ENCODE data around the gene KIAA0232. TPM values are rescaled to one million over a fixed set of nuclear protein-coding genes. Genes with fewer than 3 reads are reported as not detected.
"Not testable (repeated sequence)": the region's sequence is repeated elsewhere in the genome, so short reads cannot be mapped to it uniquely, and the experiment has no call there.

Gene KIAA0232
- total RNA-seq, 1 experiment from 2014 or later = 28.5 TPM

- whole genome bisulfite sequencing (ENCODE audit: extremely low coverage, insufficient read length, low lambda C conversion rate) = no CpG with 5 or more reads among the region's 3 CpGs
- H3K4me1 Mint-ChIP-seq = peaks cover 4 to 14% of the 10 kb centered on the region in 2 experiments; a peak in 3 of 4 replicates
- H3K9me3 ChIP-seq (ENCODE audit: control insufficient read depth, low read depth, low read length) = no peaks in the 10 kb centered on the region
Measured at GRCh38 chr4:6890358-6890757, 107.8 kb downstream of the KIAA0232 start.

GRCh38 chr4:6890971-6891370 lies 108.4 kb downstream of the KIAA0232 start:
- H3K4me2 ChIP-seq (ENCODE audit: insufficient read depth, insufficient read length, low read length); H3T11ph ChIP-seq (ENCODE audit: low read length); H3K56ac ChIP-seq (ENCODE audit: insufficient read length, low read depth, low read length); H3K14ac ChIP-seq (ENCODE audit: insufficient read depth, low read length); H3K27ac Mint-ChIP-seq; H3K4ac ChIP-seq (ENCODE audit: low read depth, low read length); H2BK5ac ChIP-seq (ENCODE audit: insufficient read length, low read length); H3K27ac ChIP-seq (ENCODE audit: insufficient read length, low read depth, low read length); H3K4me3 Mint-ChIP-seq; H3K18ac ChIP-seq (ENCODE audit: insufficient read length, low read depth, low read length); H2BK20ac ChIP-seq (ENCODE audit: low read depth, low read length, poor library complexity, severe bottlenecking); H3K9me3 ChIP-seq (ENCODE audit: control insufficient read depth, low read depth, low read length); DNase-seq; H3K36me3 Mint-ChIP-seq (ENCODE audit: insufficient read depth in 1 of 3, low read depth in 3 of 3); H3K27me3 ChIP-seq (ENCODE audit: insufficient read depth, low read length); H3K9ac ChIP-seq (ENCODE audit: extremely low read depth, insufficient read length, low read length); H3K23ac ChIP-seq (ENCODE audit: insufficient read length, low read depth, low read length); H2BK120ac ChIP-seq (ENCODE audit: low read depth, low read length, poor library complexity, severe bottlenecking); H3K79me1 ChIP-seq (ENCODE audit: insufficient read depth, low read depth, low read length, poor library complexity, severe bottlenecking); H3K23me2 ChIP-seq (ENCODE audit: insufficient read length, low read depth, low read length, poor library complexity, severe bottlenecking); H4K91ac ChIP-seq (ENCODE audit: insufficient read length, low read depth, low read length); H3K27me3 Mint-ChIP-seq (ENCODE audit: low read depth); H3K79me2 ChIP-seq (ENCODE audit: insufficient read depth, low read length); H2BK15ac ChIP-seq (ENCODE audit: low read depth, low read length); H2BK12ac ChIP-seq (ENCODE audit: insufficient read length, low read depth, low read length); H2AFZ ChIP-seq (ENCODE audit: low read length); H4K5ac ChIP-seq (ENCODE audit: insufficient read length, low read depth, low read length); H3K4me1 ChIP-seq (ENCODE audit: insufficient read depth, low read length); H4K20me1 ChIP-seq (ENCODE audit: control insufficient read depth, insufficient read depth, insufficient read length); H2AK5ac ChIP-seq (ENCODE audit: insufficient read length, low read length); H4K8ac ChIP-seq (replicated peaks; ENCODE audit: insufficient read length, low read depth, low read length): not testable (repeated sequence)
- no CpG with 5 or more reads among the region's 9 CpGs for WGBS (ENCODE audit: extremely low coverage, insufficient read length, low lambda C conversion rate)
- Mint-ChIP-seq H3K4me1 (peaks cover 2 to 13% of the 10 kb centered on the region in 2 experiments; a peak in 3 of 4 replicates), H3K9me3 (peaks cover 9 to 11% of the 10 kb centered on the region in 2 experiments; a peak in 4 of 5 replicates)

More at GRCh38 chr4:6890358-6890757, 107.8 kb downstream of the KIAA0232 start:
- Histone ChIP-seq H3K27me3 (ENCODE audit: insufficient read depth, low read length) (no peaks in the 10 kb centered on the region), H3K56ac (ENCODE audit: insufficient read length, low read depth, low read length) (no peak overlapping the region), H2BK5ac (ENCODE audit: insufficient read length, low read length) (no peak overlapping the region), H2BK15ac (ENCODE audit: low read depth, low read length) (no peak overlapping the region), H2AFZ (ENCODE audit: low read length) (no peak overlapping the region), H3K4ac (ENCODE audit: low read depth, low read length) (no peak overlapping the region), H3T11ph (ENCODE audit: low read length) (no peak overlapping the region), H2AK5ac (ENCODE audit: insufficient read length, low read length) (no peak overlapping the region), H3K14ac (ENCODE audit: insufficient read depth, low read length) (no peak overlapping the region), H3K4me1 (ENCODE audit: insufficient read depth, low read length) (no peaks in the 10 kb centered on the region), H2BK12ac (ENCODE audit: insufficient read length, low read depth, low read length) (no peak overlapping the region), H4K5ac (ENCODE audit: insufficient read length, low read depth, low read length) (no peak overlapping the region), H4K8ac (replicated peaks; ENCODE audit: insufficient read length, low read depth, low read length) (no peak overlapping the region), H3K23me2 (ENCODE audit: insufficient read length, low read depth, low read length, poor library complexity, severe bottlenecking) (no peaks in the 10 kb centered on the region), H3K18ac (ENCODE audit: insufficient read length, low read depth, low read length) (no peak overlapping the region), H3K4me2 (ENCODE audit: insufficient read depth, insufficient read length, low read length) (no peak overlapping the region), H4K91ac (ENCODE audit: insufficient read length, low read depth, low read length) (no peak overlapping the region), H4K20me1 (ENCODE audit: control insufficient read depth, insufficient read depth, insufficient read length) (no peaks in the 10 kb centered on the region), H3K27ac (ENCODE audit: insufficient read length, low read depth, low read length) (no peak overlapping the region), H3K9ac (ENCODE audit: extremely low read depth, insufficient read length, low read length) (no peak overlapping the region), H3K23ac (ENCODE audit: insufficient read length, low read depth, low read length) (no peak overlapping the region), H2BK120ac (ENCODE audit: low read depth, low read length, poor library complexity, severe bottlenecking) (no peak overlapping the region), H3K79me2 (ENCODE audit: insufficient read depth, low read length) (no peaks in the 10 kb centered on the region), H3K79me1 (ENCODE audit: insufficient read depth, low read depth, low read length, poor library complexity, severe bottlenecking) (no peaks in the 10 kb centered on the region), H2BK20ac (ENCODE audit: low read depth, low read length, poor library complexity, severe bottlenecking) (no peak overlapping the region)
- DNase-seq = no peak
- no peak for TF ChIP-seq CTCF (conservative IDR thresholded peaks at IDR 0.05)
- H3K27ac Mint-ChIP-seq = no peak overlapping the region
- H3K36me3 Mint-ChIP-seq (ENCODE audit: insufficient read depth in 1 of 3, low read depth in 3 of 3) = peaks cover 6 to 9% (median 8%) of the 10 kb centered on the region in 3 experiments; a peak in 5 of 7 replicates
- peaks cover 2% of the 10 kb centered on the region; the same call in 1 of the 2 replicates for H3K27me3 Mint-ChIP-seq (ENCODE audit: low read depth)
- no peak overlapping the region for H3K4me3 Mint-ChIP-seq
- H3K9me3 Mint-ChIP-seq = peaks cover 9 to 11% of the 10 kb centered on the region in 2 experiments; a peak in 4 of 5 replicates

All from H9 (cell line).